ENCODE results near the gene RBM15B. TPM values are rescaled to one million over a fixed set of nuclear protein-coding genes. Genes with fewer than 3 reads are reported as not detected.
A peak's percentile ranks its signal among the peaks of the same experiment; 100 is the strongest.
"Not testable (repeated sequence)": the region's sequence is repeated elsewhere in the genome, so short reads cannot be mapped to it uniquely, and the experiment has no call there.

The RBM15B gene, protein sequence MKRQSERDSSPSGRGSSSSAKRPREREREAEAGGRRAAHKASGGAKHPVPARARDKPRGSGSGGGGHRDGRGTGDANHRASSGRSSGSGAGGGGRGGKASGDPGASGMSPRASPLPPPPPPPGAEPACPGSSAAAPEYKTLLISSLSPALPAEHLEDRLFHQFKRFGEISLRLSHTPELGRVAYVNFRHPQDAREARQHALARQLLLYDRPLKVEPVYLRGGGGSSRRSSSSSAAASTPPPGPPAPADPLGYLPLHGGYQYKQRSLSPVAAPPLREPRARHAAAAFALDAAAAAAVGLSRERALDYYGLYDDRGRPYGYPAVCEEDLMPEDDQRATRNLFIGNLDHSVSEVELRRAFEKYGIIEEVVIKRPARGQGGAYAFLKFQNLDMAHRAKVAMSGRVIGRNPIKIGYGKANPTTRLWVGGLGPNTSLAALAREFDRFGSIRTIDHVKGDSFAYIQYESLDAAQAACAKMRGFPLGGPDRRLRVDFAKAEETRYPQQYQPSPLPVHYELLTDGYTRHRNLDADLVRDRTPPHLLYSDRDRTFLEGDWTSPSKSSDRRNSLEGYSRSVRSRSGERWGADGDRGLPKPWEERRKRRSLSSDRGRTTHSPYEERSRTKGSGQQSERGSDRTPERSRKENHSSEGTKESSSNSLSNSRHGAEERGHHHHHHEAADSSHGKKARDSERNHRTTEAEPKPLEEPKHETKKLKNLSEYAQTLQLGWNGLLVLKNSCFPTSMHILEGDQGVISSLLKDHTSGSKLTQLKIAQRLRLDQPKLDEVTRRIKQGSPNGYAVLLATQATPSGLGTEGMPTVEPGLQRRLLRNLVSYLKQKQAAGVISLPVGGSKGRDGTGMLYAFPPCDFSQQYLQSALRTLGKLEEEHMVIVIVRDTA
- total RNA-seq: 28.0 TPM
- long read RNA-seq, full-length matches to known transcripts: 64 of 64 reads
- long read RNA-seq, partial matches to known transcripts: 0 of 64 reads
- long read RNA-seq, other reads (novel, unspliced or antisense): 0 of 64 reads

DNA sequence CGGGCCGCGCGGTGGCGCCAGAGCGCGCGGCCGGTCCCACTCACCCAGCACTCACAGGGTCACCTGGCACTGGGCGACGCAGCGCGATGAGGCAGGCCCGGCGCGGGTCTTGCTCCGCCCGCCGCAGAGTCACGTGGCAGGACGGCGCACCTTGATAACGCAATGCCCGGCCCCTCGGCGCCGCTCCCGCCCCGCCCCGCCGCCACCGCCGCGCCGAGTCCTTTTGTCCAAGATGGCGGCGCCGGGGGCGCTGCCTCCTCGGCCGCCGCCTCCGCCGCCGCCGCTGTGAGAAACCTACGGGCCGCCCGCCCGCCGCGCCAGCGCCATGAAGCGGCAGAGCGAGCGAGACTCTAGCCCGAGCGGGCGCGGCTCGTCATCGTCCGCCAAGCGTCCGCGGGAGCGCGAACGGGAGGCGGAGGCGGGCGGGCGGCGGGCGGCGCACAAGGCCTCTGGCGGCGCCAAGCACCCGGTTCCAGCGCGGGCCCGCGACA is at the start of gene RBM15B:
RBM15B (plus strand) TSS at position 211 of the 491 bp plus-strand sequence; CDS start at position 326, 115 bp downstream.
- DNase-seq (ENCODE audit: low spot score): peak; percentile 100

DNA sequence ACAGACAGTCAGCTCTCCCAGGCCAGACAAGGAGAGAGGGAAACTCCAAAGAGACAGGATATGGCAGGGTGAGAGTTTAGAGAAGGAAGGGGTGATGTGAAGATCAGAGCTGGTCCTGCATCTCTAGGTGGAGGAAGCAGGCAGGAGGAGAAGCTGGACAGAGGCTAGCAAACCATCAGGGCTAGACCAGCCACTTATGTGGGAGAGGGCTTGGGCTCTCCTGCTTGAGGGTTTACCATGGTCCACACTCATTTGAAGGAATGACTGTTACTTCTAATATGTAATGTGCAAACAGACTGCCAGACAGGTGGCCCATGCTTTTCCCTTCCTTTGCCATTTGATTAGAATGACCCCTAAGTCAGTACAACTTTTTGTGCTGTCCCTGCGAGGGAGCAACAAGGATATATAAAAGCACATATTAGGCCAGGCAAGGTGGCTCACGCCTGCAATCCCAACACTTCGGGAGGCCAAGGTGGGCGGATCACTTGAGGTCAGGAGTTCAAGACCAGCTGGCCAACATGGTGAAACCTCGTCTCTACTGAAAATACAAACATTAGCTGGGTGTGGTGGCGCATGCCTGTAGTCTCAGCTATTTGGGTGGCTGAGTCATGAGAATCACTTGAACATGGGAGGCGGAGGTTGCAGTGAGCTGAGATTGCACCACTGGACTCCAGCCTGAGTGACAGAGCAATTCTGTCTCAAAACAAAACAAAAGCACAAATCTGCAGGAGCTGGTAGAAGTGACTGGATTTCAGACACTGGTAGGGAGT is 47.0 kb upstream of the RBM15B start:
- DNase-seq (ENCODE audit: low spot score): peak; percentile 49

DNA sequence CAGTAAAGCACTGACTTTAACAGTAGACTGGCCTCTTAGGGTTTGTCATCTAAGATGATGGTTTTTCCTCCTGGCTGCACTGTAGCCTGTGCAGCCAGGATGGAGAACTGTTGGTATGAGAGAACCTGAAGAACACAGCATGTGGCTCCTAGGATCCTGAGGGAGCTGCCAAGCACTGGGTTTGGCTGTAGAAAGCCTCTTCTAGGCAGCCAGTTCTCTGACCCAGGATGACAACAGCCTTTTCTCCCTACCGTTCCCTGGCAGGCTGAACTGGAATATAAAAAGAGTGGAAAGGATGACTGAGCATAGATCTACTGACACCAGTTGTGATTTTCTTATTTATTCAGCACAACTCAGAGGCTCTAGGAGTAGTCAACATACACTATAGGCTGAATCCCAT is 40.3 kb upstream of the RBM15B start:
- DNase-seq (ENCODE audit: low spot score): no peak

DNA sequence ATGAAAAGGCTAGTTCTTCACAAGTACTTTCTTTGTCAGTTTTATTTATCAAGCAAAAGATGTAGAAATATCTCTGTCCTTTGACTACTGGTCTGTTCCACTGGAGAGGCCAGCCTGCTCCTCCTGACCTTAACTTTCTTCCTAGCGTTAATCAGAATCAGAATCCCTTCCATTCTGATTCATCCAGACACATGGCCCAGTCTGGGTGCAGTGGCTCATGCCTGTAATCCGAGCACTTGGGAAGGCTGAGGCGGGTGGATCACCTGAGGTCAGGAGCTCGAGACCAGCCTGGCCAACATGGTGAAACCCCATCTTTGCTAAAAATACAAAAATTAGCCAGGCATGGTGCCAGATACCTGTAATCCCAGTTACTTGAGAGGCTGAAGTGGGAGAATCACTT is 38.0 kb upstream of the RBM15B start:
- DNase-seq (ENCODE audit: low spot score): peak; percentile 67

DNA sequence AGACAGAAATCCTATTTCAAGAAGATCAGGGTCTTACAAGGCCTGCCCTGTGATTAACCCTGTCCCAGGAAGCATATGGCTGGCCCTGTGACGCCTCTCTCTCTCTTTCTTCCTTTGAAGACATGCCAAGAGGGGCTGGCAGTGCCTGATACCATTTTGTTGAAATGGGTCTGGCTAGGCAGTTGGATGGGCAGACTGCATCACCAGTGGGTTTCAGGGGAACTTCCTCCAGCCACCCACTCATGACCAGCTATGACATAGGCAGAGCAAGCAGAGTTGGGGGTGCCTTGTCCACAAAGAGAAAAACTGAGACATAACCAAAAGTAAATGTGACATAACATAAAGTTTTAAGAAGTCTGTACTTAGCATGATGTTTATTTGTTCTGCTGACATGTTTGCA is 37.4 kb upstream of the RBM15B start:
- no peak for DNase-seq (ENCODE audit: low spot score)

DNA sequence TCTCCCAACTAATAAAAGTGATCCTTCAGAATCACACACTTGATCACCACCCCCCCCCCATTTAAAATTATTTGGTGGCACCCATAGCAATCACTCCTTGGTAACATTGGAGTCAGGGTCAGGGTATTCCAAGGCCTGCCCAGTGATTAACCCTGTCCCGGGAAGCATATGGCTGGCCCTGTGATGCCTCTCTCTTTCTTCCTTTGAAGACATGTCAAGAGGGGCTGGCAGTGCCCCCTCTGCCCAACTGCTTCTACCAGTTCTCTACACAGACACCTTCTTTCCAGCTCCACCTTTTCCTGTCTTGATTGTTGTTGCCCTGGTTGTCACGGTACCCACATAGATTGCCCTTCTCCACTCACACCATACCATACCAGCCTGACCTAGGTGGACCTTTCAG is 36.9 kb upstream of the RBM15B start:
- DNase-seq (ENCODE audit: low spot score): peak; percentile 69

DNA sequence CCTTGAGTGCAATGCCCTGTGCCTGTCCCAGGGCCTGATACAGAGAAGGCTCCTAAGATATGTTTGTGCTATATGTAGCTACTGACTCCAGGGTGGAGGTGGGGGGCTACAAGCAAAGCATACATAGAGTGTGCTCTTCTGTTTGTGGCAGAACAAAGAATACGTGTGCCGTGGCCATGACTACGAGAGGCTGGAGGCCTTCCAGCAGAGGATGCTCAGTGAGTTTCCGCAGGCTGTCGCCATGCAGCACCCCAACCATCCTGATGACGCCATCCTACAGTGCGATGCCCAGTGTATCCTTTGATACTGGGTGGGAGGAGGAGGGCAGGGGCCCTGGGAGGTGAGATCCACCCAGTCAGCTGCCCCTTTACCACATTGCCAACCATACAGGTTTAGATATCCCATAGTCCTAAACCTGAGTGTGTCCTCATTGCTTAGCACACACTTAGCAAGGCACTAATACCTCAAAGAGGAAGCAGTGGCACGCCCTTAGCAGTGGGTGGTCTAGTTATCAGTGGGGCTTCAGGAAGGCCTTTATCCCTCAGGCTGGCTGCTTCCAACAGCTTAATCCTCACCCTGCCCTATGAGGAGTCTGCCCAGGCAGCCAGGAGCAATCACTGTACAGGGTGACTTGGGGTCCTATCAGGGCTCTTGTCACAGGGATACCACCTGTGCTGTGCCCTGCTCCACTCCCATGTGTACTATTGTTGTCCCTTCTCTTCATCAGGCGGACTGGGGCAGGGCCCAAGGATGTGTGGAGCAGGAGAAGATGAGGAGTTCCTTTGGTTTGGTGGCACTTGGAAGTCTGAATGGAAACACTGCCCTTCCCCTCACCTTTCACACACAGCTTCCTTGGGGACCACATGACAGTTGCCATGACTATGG is 36.1 kb upstream of the RBM15B start:
- DNase-seq (ENCODE audit: low spot score): peak; percentile 77

DNA sequence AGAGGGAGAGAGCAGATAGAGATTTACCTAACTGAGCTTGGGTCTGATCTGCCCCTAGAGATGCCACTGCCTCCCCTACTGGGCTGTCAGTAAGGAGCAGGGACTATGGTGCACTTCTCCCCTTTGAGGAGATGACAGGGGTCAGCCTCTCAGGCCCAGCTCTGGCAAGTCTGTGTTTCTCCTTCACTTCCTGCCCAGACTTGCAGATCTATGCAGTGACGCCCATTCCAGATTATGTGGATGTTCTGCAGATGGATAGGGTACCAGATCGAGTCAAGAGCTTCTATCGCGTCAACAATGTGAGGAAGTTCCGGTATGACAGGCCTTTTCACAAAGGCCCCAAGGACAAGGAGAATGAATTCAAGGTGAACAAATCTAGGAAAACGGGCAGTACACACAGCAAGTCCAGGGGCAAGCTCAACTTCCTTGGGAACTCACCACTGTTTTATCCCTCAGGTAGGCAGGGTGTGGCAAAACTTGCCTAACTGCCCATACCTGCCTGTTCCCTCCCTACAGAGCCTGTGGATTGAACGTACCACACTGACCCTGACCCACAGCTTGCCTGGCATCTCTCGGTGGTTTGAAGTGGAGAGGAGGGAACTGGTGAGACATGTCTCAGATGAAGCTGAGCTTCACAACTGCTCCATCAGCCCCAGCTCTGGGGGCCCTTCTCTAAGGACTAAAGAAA is 35.0 kb upstream of the RBM15B start:
- DNase-seq (ENCODE audit: low spot score): peak; percentile 51

DNA sequence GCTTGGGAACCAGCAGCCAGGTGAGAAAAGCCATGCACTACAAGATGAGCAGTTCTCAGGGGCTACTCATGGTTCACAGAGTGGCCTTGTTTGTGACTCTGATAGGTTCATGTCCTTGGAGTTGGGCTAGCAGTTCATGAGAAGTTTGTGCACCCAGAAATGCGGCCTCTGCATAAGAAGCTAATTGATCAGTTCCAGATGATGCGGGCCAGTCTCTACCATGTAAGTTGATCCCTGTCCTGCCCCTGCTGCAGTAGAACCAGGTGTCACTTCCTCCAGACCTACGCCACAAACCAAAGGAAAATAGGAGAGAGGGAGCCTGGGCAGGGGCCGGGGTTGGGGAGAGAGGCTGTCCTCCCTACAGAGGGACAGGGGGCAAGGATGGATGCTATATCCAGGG is 33.2 kb upstream of the RBM15B start:
- peak; percentile 47 for DNase-seq (ENCODE audit: low spot score)

DNA sequence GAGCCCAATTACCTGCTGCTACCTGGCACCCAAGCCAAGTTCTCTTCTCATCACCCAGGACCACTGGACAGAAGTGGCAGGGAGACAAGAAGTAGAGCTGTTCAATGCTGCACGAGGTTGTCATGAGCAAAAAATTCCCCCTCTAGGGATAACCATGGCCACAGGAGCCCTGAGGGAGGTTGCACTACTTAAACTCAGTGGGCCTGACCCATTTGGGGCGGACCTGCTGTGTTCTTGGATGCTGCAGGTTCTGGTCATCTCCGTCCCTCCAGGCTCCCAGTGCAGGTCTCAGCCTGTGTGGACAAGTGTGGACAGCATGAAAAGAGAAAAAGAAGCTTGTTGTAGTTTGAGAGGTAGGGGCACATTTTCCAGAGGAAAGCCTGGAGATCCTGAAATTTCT is 32.1 kb upstream of the RBM15B start:
- peak; percentile 72 for DNase-seq (ENCODE audit: low spot score)

DNA sequence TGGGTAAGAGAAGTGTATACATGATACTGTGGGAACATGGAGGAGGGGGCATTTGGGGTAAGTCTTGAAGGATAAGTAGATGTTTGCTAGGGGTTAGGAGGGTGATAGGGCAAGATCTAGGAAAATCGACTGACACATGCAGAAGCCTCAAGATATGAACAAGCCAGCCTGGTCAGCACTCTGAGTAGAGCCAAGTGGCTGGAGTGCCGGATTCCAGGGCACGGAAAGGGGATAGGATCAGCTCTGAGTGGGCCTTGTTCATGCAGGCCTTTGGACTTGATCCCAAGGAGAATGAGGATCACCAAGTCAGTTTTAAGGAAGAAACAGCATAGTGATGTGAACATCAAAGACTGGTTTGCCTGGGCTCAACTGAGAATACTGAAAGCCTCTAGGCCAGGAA is 30.3 kb upstream of the RBM15B start:
- DNase-seq (ENCODE audit: low spot score): peak; percentile 24

DNA sequence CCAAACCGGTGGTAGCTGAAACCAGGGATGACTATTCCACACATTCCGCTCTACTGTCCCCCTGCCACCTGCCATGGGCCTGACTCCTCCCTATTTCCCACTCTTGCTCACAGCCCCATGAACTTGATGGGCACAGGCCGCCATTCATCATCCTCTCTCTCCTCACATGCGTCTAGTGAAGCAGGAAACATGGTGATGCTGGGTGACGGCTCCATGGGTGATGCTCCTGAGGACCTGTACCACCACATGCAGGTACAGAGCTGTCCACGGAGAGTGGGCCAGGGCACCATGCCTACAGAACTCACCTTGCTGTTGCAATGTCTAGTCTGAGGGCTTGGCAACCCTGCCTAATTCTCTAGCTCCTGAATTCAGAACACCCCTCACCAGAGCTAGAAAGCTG is 29.3 kb upstream of the RBM15B start:
- peak; percentile 83 for DNase-seq (ENCODE audit: low spot score)

DNA sequence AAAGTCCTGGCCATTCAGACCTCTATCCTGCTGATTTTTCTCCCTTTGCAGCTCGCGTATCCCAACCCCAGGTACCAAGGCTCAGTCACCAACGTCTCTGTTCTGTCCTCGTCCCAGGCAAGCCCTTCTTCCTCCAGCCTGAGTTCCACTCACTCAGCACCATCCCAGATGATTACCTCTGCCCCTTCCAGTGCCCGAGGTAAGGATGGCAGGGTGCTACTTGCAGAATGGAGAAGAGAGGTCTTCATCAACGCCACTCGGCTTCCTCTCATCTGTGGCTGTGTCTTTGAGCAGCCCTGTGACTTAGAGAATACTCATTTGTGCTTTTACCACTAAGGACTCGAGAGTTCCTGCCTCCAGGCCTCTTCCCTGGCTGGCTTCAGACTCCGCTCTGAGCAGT is 28.6 kb upstream of the RBM15B start:
- peak; percentile 55 for DNase-seq (ENCODE audit: low spot score)

DNA sequence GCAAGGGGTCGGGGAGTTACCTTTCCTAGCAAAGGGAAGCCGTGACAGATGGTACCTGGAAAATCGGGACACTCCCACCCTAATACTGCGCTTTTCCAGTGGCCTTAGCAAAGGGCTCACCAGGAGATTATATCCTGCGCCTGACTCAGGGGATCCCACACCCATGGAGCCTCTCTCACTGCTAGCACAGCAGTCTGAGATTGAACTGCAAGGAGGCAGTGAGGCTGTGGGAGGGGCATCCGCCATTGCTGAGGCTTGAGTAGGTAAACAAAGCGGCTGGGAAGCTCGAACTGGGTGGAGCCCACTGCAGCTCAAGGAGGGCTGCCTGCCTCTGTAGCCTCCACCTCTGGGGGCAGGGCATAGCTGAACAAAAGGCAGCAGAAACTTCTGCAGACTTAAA is 22.8 kb upstream of the RBM15B start:
- not testable (repeated sequence) for DNase-seq (ENCODE audit: low spot score)

DNA sequence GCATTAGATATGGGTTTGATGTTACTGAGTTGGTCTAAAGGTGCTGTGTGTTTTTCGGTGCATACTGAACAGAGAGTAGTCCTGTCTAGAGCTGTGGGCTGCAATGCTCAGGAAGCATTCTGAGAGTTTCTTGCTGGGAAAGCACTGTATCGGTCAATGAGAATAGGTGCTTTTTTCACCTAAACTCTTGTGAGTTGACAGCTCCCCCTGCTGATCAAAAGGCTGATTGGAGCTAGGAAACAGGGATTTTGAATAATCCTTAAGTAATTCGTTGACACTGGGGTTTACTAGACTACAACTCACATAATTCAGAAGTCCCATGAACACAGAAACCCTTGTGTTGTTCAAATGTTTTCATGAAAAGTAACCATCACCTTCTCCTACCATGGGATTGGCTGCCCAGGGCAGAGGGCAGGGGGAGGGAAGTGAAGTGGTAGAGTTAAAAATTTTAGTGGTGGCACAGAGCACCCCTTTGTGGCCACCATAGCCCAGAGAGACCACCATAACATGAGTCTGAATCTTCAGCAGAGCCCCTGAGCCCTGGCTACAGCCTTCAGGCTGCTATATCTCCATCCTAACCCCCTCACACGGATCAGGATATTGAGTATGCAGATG is 19.0 kb upstream of the RBM15B start:
- DNase-seq (ENCODE audit: low spot score): no peak

DNA sequence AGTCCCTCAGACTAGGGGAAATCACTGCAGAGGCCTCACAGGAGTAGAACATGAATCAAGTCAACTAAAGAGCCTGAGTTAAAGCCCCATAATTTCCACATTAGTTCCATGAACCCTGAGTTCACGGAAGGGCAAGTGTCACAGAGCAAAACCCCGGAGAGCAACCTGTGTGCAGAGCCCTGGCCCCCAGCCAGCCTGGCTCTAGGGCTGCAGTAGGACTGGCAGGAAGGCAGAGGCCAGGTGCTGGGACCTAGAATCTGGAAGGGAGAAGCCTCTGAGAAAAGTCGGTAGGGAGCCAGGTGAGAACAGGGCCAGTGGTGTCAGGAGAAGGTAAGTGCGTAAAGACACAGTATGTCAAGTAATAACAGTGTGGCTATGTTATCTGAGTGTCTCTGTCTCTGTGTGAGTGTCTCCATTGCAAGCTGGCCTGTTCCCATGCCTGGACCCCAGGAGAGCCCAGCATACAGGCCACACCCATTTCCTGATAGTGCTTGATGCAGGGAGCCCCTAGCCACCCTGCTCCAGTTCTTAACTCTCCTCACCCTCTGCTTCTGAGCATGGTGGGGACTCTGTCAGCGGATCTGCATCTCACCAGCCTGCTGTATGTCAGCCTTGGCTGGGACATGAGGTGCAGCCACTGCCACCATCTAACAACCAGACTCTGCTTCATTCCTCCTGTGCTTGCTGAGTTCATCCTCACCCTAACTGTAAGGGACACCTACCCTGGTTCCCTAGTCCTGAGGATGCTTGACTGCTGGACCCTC is 17.2 kb upstream of the RBM15B start:
- no peak for DNase-seq (ENCODE audit: low spot score)

DNA sequence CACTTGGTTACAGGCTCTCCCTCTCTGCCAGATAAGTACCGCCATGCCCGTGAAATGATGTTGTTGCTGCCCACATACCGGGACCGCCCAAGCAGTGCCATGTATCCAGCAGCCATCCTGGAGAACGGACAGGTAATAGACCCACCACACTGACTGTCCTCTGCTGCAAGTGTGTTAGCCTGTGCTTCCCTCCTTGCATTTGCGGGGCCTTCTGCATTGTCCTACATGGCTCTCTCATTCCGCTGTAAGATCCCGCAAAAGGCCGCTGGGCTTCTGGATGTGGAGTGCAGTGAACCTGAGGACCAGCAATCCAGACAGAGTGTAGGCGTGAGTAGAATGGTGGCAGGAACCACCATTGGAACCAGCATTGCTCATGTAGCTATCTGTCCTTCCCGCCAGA is 16.6 kb upstream of the RBM15B start:
- no peak for DNase-seq (ENCODE audit: low spot score)

DNA sequence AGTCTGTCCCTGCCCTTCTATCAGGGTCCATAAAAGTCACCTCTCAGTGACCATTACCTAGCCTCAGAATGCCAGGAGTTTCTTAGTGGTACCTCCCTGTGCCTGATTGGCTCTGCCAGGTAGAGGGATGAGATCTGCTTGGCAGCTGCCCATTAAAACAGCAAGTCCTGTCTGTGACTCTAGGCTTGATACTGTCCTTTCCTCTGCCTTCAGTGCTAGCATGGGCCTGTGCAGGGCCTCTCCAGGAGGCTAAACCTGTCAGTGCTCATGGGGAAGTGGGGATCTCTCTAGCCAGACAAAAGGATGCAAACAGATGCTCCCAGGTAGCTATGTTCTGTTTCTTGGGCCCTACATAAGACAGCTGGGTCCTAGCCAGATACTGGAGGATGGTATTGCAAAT is 15.9 kb upstream of the RBM15B start:
- DNase-seq (ENCODE audit: low spot score): no peak
